Retina (tissue), 1 donor: ENCODE measurements around the gene CDYL2.
"Not testable (repeated sequence)": the region's sequence is repeated elsewhere in the genome, so short reads cannot be mapped to it uniquely, and the experiment has no call there.

Source experiments
- DNase-seq: peaks from one replicate; pipeline ENCODE4 v3.0.0-alpha.2; 2016

The CDYL2 gene

DNA sequence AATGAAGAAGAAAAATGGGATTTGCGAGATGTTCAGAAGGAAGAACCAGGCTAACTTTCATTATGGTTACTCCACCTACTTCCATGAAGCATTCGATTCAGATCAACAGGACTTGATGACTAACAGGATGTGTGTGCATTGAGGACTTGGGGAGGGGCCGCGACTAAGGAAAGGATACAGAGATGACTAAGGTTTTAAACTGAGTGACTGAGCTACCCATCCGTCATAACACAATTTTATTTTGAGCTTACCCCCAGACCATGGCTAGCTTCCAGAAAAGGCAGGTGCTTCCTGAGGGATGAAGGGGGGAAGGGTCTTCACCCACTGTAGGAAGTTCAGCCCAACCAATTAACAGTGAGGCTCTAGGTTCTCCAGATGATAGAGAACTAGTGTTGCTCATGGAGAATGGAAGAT is 2.5 kb upstream of the CDYL2 start:
- DNase-seq, result no peak

DNA sequence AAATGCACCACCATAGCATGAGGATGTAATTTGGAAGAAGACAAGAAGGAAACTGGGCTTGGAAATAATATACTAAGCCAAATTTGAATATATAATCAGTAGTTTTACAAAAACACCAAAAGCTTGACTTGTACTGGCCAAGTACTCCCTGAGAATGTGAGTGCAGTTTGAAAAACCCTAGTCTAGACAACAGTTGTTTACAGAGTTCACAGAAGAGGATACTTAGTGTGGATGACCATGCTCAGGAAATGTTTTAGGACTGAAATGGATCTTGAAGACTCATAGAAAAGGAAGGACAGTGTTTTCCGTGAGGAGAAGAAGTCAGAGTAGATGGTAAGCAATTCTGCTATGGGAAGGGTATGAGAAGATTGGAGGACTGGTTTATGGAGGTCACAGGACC is 1.9 kb upstream of the CDYL2 start:
- no peak for DNase-seq

DNA sequence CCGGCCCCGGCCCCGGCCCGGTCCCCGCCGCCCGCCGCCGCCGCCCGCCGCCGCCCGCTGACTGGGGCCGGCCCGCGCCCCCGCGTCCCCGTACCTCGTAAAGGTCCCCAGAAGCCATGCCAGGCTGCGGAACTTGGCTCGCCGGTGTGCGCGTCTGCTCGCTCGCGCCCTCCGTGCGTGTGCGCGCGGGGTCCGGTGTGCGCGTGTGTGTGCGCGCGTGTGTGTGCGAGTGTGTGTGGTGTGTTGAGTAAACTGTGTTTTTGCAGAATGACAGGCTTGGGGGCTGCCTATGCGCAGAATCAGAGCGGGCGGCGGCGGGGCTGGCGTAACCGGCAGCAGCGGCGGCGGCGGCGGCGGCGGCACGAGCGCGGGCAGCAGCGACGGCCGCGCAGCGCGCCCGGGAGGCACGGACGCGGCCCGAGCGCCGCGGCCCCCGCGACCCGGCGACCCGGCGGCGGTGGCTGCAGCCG is 307 bp downstream of the CDYL2 start:
- DNase-seq, result peak; percentile 85

DNA sequence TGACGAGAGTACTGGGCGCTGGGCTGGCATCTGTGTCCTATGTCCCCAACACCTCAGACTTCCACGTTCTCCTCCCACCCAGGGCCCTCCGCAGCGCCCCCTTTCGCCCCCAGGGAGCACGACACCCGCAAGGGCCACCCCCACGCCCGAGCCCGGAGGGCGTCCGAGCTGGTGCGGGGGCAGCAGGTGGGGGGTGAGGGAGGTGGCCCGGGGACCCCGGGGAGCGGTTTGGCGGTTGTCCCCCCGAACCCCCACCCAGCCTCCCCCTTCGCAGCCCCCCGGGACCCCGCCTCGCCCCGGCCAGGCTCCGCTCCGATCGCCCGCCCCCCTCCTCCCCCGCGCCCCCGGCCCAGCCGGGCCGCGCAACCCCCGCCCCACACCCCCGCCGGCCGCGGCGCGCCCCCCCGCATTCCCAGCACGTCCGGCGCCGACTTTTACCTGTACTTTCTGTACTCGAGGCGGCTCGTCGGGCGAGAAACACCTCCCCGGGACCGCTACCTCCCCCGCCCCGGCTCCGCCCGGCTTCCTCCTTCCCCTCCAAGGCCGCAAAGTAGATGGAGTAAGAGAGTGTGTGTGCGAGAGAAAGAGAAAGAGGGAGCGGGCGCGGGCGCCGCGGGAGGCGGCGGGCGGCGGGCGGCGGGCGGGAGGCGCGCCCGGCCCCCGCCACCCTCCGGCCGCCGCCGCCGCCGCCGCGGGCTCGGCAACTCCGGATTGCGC is 901 bp downstream of the CDYL2 start:
- DNase-seq, result peak; percentile 6

DNA sequence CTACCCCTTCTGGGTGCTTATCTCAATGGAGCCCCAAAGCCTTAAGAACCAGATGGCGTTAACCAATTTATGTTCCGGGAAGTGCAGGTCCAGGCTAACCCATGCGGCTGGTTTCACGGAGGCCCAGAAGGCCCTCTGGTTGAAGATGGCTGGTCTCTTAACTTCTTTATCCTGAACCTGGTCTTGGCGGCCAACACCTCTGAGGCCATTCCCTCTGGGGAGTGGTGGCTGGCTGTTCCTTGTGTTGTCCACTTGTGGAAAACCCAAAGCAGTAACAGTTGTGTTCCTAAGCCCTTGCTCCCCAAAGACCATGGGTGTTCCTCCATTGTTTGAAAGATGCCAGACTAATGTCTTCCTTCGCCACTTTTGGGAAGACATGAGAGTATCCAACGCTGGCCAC is 1.5 kb downstream of the CDYL2 start:
- no peak for DNase-seq

DNA sequence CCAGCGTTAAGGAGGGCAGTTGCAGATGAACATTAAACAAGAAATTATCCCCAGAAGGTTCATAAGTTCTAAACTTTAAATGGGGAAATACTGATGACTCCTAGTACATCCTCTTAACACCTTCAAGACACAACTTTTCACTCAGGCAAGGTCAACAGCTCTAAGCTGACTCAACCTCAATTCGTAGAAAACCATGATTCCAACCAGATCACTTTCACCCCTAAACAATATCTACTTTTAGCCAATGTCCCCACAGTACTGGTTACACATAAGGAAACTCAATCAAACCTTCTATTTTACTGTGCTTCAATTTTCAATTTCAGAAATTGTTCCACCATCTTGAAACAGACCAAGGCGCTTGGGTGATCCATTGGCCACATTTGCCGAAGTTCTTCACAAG is 2.3 kb downstream of the CDYL2 start:
- no peak for DNase-seq

DNA sequence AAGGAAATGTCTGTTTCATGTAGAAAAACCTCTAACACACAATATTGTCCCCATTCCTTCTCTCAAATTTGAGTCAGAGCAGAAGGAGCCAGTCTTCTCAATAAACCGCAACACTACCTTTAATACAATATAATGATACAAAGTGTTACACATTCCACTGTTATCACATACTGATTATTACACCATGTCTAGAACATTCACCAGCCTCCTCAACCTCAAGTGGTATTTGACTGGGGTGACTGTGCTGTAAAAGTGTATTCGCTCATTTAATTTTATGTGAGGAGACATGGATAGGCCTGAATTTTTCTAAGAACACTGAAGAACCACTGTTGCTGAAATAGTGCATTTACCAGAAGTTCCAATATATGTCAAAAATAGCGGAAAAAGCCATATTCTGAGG is 10.3 kb downstream of the CDYL2 start:
- DNase-seq, result no peak

DNA sequence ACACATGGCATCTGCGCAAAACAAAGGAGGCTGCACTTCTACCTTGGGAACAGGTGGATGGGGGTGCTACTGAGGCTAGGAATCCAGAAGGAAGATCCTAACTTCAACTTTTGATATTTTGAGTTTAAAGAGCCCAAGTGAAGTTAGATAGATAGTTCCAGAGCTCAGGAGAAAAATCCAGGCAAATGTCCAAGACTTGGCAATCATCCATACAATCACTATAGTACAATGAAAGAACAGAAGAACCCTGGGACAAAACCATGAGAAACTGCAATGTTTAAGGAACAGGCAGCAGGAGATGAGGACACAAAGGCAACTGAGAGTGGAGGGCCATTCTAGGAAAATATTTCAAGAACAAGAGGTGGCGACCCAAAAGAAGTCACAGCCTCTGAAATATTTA is 12.4 kb downstream of the CDYL2 start:
- no peak for DNase-seq

DNA sequence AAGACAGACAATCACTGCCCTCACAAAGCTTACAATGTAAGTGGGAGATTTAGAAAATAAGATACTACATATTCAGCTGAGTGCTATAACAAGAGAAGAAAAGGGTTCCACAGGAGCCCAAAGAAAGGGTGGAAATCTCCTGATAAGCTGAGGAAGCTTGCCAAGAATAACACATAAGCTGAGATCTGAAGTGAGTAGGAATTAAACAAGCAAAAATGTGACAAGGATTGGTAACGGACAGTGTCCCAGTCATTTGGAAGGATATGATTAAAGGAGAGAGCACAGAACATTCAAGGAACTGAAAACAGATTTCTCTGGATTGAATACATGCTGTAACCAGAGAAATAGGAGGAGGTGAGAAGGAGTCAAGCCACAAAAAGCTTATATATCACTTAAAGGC is 13.0 kb downstream of the CDYL2 start:
- DNase-seq, result no peak

DNA sequence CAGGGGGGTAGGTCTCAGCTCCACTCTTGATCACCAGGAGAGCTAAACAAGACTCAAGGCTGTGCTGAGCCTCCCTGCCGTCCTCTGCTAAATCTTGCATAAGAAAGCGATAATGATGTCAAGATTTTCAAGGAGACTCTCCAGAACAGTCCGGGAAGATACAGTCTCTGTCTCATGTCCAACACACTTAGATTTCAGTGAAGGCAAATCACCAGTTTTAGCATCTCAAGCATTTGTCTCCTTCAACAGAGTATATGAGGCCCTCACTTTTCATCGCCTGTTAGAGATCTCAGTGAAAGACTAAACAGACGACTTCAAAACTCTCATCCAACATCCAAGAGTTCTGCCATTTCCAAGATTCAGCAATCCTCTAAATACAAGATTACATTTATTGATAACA is 13.6 kb downstream of the CDYL2 start:
- DNase-seq, result no peak

DNA sequence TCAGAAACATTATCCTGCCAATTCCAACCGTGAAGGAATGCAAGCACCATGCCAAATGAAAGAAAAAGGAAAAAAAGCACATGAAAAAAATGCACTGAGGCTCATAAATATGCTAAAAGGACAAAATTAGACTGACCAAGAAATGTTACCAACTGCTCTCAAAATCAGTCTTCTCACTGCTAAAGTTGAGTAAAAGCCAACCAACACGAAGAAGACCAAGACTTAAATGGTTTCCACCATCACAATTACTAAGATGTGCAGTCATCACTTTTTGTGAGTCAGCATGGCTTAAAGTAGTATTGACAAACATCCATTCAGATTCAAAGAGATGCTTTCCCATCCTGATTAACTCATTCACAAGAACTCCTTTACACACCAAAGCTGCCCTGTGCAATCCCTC is 16.4 kb downstream of the CDYL2 start:
- no peak for DNase-seq

DNA sequence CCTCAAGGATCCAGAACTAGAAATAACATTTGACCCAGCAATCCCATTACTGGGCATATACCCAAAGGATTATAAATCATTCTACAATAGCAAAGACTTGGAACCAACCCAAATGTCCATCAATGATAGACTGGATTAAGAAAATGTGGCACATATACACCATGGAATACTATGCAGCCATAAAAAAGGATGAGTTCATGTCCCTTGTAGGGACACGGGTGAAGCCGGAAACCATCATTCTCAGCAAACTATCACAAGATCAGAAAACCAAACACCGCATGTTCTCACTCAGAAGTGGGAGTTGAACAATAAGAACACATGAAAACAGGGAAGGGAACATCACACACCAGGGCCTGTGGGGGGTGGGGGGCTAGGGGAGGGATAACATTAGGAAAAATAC is 17.8 kb downstream of the CDYL2 start:
- not testable (repeated sequence) for DNase-seq

DNA sequence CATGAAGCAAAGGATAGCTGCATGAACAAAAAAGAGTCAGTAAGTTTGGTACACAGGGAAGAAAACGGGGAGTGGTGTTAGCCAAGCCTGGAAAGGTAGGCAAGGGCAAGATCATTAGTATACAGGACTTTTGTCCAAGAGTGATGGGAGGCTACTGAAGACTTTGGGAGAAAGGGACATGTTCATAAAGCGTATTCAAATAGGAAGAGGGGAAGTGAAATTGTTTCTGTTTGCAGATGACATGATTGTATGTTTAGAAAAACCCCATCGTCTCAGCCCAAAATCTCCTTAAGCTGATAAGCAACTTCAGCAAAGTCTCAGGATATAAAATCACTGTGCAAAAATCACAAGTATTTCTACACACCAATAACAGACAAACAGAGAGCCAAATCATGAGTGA is 19.4 kb downstream of the CDYL2 start:
- no peak for DNase-seq

DNA sequence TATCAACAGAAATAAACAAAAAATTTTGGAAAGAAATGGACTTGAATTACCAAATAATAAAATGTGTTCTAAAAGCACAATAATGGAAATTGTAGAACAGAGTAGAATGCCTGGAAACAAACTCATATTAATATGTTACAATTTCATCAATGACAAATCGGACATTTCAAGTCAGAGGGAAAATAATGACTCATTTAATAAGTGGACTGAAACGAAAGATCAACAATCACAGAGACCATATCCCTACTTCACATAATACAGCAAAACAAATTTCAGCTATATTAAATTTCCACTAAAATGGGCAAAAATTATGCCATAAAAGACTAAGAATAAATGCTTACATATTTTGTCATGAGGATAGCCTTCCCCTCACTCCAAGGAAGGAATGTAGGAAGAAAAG is 25.7 kb downstream of the CDYL2 start:
- no peak for DNase-seq

DNA sequence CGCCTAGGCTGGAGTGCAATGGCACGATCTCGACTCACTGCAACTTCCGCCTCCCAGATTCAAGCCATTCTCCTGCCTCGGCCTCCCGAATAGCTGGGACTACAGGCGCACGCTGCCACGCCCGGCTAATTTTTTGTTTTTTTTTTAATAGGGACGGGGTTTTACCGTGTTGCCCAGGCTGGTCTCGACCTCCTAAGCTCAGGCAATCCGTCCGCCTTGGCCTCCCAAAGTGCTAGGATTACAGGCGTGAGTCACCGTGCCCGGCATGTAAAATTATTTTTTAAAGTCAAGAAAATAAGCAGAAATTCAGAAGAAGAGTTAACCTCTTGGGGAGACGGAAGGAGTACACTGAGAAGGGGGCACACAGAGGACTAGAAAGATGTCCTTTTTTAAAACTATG is 27.5 kb downstream of the CDYL2 start:
- no peak for DNase-seq

DNA sequence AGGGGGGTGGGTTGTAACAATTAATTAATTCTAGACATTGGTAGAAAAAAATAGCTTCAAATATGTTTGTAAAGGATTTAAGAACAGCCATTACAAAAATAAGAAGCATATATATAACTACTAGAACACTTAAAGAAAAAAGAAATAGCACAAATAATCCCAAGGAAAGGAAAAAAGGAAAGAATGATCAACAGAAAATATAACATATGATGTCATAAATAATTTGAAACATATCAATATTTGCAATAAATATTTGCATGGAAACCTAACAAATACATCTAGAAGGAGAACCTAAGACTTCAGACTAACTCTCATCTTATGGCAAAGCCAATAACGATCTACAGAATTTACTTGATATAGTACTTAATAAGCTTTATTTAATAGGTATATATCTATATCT is 28.9 kb downstream of the CDYL2 start:
- DNase-seq, result no peak

DNA sequence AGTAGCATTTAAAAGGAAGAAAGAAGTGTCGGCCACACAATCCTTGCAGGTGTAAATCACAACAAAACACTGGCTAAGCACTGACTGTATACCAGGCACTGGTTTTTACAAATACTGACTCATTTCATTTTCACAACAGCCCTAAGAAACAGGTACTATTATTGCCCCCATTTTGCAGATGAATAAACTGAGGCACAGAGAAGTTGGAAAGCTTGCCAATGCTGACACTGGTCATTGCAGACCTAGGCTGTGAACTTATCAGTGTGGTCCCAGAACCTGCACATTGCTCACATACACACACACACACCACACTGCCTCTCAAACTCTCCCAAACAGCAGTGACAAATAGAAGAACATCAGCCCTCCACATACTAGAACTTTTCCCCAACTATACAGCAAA is 37.6 kb downstream of the CDYL2 start:
- no peak for DNase-seq

DNA sequence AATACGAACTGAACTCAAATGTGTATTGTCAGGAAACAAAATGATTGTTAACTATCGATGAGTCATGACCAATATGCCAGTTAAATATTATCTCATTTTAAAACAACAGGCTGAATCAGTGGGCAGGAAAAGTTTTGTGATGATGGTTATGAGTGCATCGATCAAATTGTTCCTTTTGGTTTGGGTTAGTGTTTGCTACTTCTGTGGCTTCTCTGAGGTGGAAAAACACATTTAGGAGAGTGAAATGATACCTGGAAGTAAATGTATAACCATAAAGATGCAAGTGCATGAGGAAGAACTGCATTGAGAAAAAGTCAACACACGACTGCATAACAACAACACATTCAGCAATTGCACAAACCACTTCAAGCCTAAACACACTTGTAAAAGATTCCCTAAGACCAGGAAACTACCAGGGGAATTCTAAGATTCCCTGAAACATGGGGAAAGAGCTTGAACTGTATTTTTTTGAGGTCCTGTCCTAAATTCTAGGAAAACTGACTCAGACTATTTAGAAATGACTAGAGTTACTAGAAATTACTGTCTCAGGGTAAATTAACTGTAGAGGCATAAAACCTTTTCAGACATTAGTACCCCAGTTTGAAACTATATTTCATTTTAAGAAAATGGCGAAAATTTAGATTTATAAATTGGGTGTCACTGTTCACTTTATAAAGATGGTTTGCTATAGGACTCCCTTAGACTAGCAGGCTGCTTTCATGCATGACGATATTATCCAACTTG is 44.8 kb downstream of the CDYL2 start:
- DNase-seq, result no peak

DNA sequence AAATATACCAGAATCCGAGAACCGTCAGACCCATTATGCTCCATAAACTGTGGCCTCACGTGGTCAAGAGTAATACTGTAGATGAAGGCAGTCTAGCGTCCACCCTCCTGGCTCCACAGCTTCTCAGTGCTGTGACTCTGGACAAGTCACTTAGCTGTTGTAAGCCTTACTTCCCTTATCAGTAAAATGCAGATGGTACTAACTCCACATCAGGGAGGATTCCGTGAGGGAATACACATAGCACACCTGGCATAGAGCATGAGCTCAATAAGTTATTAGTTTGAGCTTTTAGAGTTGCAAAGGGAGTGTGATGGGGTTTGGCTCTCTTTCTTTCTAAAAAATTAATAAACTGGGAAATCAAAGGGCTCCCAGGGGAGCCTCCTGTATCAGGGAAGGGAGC is 49.9 kb downstream of the CDYL2 start:
- DNase-seq, result no peak

DNA sequence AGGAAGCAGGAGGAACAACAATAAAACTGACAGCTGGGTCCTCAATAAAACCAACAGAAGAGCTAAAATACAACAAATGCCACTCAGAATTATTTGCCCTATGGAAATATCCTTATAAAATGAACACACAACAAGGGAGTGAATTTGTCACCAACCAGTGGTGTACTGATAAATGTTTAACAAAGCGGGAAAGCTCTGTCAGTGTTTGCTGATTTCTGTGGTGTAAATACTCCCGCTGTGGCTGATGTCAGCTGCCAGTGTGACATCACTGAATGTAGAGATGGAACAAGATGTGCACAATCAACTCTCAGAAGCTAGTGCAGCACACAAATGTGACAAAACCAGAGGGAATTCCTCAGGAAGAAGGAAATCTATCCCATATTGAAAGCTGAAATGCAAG is 51.9 kb downstream of the CDYL2 start:
- no peak for DNase-seq

DNA sequence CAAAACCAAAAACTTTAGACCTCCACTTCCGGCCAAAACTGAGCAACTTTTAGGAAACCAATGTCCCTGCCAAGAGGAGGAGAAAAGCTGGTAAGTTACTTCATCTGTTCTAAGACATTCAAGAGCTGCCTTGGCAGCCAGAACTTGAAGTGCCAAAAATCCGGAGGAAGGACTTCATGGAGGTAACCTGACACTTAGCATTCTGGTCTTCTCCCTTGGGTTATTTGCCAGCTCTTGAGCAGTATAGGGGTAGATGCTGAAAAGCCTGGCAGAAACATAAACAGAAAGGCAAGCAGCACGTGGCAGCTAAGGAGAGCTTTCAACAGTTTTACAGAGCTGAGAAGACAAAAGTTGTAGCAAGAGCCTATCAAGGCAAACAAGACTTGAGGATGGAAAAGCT is 53.2 kb downstream of the CDYL2 start:
- no peak for DNase-seq

DNA sequence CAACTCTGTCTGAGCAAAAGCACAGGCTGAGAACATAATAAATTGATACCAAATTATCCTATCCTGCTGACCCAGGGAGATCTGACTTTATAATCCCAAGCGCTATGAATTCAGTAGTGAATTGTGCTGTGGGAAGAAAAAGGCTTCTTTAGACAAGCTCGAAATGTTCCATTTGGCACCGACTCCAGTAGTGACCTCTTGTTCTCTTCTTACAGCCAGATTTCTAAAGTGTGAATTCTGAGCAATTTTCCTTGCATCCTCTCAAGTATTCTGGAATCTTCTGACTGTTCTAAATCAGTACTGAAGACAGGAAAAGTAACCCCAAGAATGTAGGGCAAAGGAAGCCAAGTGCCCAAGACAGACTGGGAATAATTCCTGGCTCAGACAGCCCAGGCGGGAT is 58.2 kb downstream of the CDYL2 start:
- DNase-seq, result no peak

DNA sequence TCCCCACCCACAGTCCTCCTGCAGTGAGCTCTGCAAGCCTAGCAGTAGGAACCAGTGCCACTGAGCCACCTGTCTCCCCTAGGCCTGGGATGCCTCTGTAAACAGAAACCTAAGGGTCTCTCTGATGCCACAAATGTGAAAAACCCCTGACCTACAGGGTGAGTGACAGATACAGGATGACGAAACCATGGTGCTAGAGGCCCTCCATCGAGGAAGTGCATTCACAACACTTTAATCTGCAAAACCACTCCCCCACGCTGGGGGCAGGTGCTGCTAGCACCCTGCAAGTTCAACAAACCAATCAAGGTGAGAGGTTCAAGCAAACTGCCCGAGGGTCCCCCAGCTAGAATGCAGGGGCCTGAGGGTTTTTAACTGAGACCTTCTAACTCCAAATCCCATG is 59.5 kb downstream of the CDYL2 start:
- no peak for DNase-seq

DNA sequence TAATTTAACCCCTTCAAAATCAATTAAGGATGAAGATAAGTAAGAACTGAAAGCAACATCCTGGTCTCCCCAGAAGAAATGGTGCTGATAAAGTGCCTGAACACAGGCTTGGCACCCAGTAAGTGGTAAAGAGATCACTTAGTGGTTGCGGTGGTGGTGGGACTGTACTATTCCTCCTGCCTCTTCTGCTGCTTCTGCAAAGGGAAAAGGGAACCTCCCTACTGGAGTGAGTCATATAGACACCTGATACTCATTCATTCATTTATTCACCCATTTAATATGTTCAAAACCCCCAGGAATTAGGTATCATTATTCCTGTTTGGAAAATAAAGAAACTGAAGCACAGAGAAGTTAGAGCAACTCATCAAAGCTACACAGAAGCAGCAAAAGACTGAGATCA is 60.6 kb downstream of the CDYL2 start:
- DNase-seq, result no peak

DNA sequence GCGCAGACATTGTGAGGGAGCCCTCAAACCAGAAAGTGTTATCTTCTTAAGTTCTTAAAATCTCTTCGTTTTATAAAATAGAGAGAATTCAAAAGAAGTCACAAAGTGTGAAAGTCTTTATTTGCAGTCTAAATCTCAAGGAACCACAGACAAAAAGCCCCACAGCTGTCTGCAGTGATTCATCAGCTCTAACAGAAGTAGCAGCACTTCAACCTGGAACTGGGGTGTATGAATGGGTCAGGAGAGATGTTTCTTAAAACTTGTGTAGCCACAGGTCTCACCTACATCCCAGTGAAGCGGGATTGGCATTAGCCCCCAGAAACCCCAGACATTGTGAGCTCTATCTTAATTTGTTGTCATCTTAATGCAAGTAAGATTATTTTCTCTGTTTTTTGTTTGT is 61.1 kb downstream of the CDYL2 start:
- DNase-seq, result no peak
